GM12878 (cell line): ENCODE data around the gene LRFN2. TPM values are rescaled to one million over a fixed set of nuclear protein-coding genes. Genes with fewer than 3 reads are reported as not detected.

Source experiments
- ATAC-seq: fragments of 200-7000 bp; cut with Tn5 transposase; 3 replicates; pipeline ENCODE4 v1.9.1; 2020; ENCODE audit warnings: mild to moderate bottlenecking, moderate library complexity
- BruUV-seq: library from RNA; stranded (reverse); fragments of 400-500 nt; replicated peaks from 2 replicates; lab custom pipeline; 2021; lab: Mats Ljungman, UMichigan
- CTCF ChIA-PET: fragments of 300-600 bp; sonication (Branson Sonifier 250); formaldehyde crosslinking; extraction: SDS; loops from one replicate; lab custom pipeline; 2021; ENCODE audit warnings: inconsistent platforms; lab: Yijun Ruan, JAX
- POLR2A ChIA-PET: fragments of 350-600 bp; formaldehyde crosslinking; extraction: SDS; loops from one replicate; lab custom pipeline; 2021; ENCODE audit warnings: inconsistent platforms; lab: Charles Lee
- RAD21 ChIA-PET: fragments of 300-600 bp; sonication (Branson Sonifier 250); formaldehyde crosslinking; loops from one replicate; lab custom pipeline; 2023; ENCODE audit warnings: antibody characterized with exemption; ENCODE audit not compliant: unreplicated experiment; lab: Charles Lee
- SMC1A ChIA-PET: fragments of 300-600 bp; sonication (Branson Sonifier 250); formaldehyde crosslinking; loops from one replicate; lab custom pipeline; 2023; ENCODE audit not compliant: unreplicated experiment, uncharacterized antibody; lab: Charles Lee
- DNase-seq: peaks from one replicate; pipeline ENCODE4 v3.0.0-alpha.2; 2011; ENCODE audit warnings: low read depth, low spot score
- FAIRE-seq: peaks from 3 replicates; lab custom pipeline; 2011; peaks lifted over from hg19 to GRCh38; lab: Jason Lieb, UNC
- H2AFZ ChIP-seq: 2 replicates; pipeline ENCODE4 v1.6.0; 2011; ENCODE audit warnings: low read depth, low read length, control low read depth; ENCODE audit not compliant: control insufficient read depth
- H3K27ac ChIP-seq: 2 replicates; pipeline ENCODE4 v1.5.1; 2011; ENCODE audit warnings: control low read depth; ENCODE audit not compliant: control insufficient read depth, insufficient read depth
- H3K27me3 ChIP-seq, 2 experiments: replicated peaks in 1 of 2; 2 replicates each; pipeline versions ENCODE4 v1.6.0 to v1.6.1; 2011; ENCODE audit warnings: low read length in 1 of 2; ENCODE audit not compliant: control insufficient read depth in 2 of 2, insufficient read depth in 2 of 2
- H3K36me3 ChIP-seq, 2 experiments: 2 replicates each; pipeline ENCODE4 v1.5.1; 2011; ENCODE audit warnings: low read length in 1 of 2; ENCODE audit not compliant: control insufficient read depth in 2 of 2, insufficient read depth in 2 of 2
- H3K4me1 ChIP-seq: 2 replicates; pipeline ENCODE4 v1.6.1; 2011; ENCODE audit warnings: mild to moderate bottlenecking, low read length, moderate library complexity, mixed read lengths; ENCODE audit not compliant: control insufficient read depth, insufficient read depth
- H3K4me2 ChIP-seq: 2 replicates; pipeline ENCODE4 v1.6.0; 2011; ENCODE audit warnings: control low read depth; ENCODE audit not compliant: control insufficient read depth, insufficient read depth
- H3K4me3 ChIP-seq: fragments of 200-600 bp; sonication (generic); 2 replicates; pipeline ENCODE4 v1.5.1; 2016
- H3K79me2 ChIP-seq: 2 replicates; pipeline ENCODE4 v1.6.0; 2011; ENCODE audit warnings: low read length; ENCODE audit not compliant: control insufficient read depth, insufficient read depth
- H3K9ac ChIP-seq: 2 replicates; pipeline ENCODE4 v1.8.0; 2011; ENCODE audit warnings: low read length, control low read depth, mixed read lengths; ENCODE audit not compliant: control insufficient read depth, insufficient read depth
- H3K9me3 ChIP-seq: replicated peaks from 3 replicates; pipeline ENCODE4 v1.5.1; 2011; ENCODE audit warnings: mild to moderate bottlenecking, low read length; ENCODE audit not compliant: control insufficient read depth, insufficient read depth
- H4K20me1 ChIP-seq: 2 replicates; pipeline ENCODE4 v1.6.0; 2011; ENCODE audit not compliant: control insufficient read depth, insufficient read depth
- ATF7 ChIP-seq: fragments of 450-650 bp; IDR thresholded peaks from 2 replicates; pipeline ENCODE4 v1.6.1; 2016; ENCODE audit warnings: low read depth, mild to moderate bottlenecking
- CHD4 ChIP-seq: fragments of 200-600 bp; sonication (generic); IDR thresholded peaks from 2 replicates; pipeline ENCODE4 v1.6.1; 2016; ENCODE audit warnings: mild to moderate bottlenecking
- EP300 ChIP-seq, 2 experiments: fragments of 150-350 bp in 1 of 2; IDR thresholded peaks; 2 replicates each; pipeline ENCODE4 v1.6.1; 2011 to 2012; ENCODE audit warnings: low read depth in 2 of 2, low read length in 2 of 2, borderline replicate concordance in 1 of 2, improper control_type of control experiment in 1 of 2, inconsistent platforms in 1 of 2; ENCODE audit not compliant: control insufficient read depth in 1 of 2
- GATAD2B ChIP-seq: fragments of 450-650 bp; conservative IDR thresholded peaks from 2 replicates; pipeline ENCODE4 v1.6.1; 2017; ENCODE audit warnings: low read depth, mild to moderate bottlenecking, moderate library complexity
- NRF1 ChIP-seq: conservative IDR thresholded peaks from 2 replicates; pipeline ENCODE4 v1.6.1; 2011; ENCODE audit warnings: mild to moderate bottlenecking, low read depth, low read length, improper control_type of control experiment
- STAT3 ChIP-seq: IDR thresholded peaks from 2 replicates; pipeline ENCODE4 v1.6.1; 2011; ENCODE audit warnings: low read depth, low read length, improper control_type of control experiment
- YY1 ChIP-seq: IDR thresholded peaks from 2 replicates; pipeline ENCODE4 v1.6.1; 2011; ENCODE audit warnings: low read depth, mild to moderate bottlenecking, low read length
- WGBS: methylation state at CpG from one replicate; pipeline ENCODE4 v1.1.6; 2016; ENCODE audit warnings: low lambda C conversion rate; ENCODE audit not compliant: insufficient replicate concordance, insufficient coverage; ENCODE audit errors: missing lambda C conversion rate; 5-methylcytosine and 5-hydroxymethylcytosine counted together
- in situ Hi-C: fragments of 300-500 bp; cut with MboI; formaldehyde crosslinking; loops from 9 replicates; pipeline ENCODE4 v1.14.3; 2018; ENCODE audit warnings: mixed read lengths
- intact Hi-C: fragments of 100-400 bp; cut with micrococcal nuclease; formaldehyde crosslinking; loops from one replicate; pipeline ENCODE4 v1.14.2; 2022; ENCODE audit not compliant: unreplicated experiment
- polyA plus RNA-seq, 11 experiments: library from polyadenylated mRNA; depleted of rRNA in 4 of 11; unstranded in 6 of 11; stranded (reverse) in 5 of 11; fragments of >200 nt; fragmentation: Nextera tagmentation in 4 of 11; fragmentation: Illumina TruSeq in 1 of 11; extraction: Ambion mirVana in 4 of 11; extraction: Trizol in 1 of 11; gene quantifications; 1 replicate in 1 of 11; 2 replicates in 10 of 11; pipeline versions ENCODE4 v1.2.1 to v1.2.3, GENCODE V29; 2011 to 2016; ENCODE audit warnings: inconsistent platforms in 2 of 11, missing spikeins in 2 of 11, low read depth in 1 of 11
- total RNA-seq, 4 experiments: library from RNA; depleted of rRNA in 3 of 4; stranded (reverse); fragments of >200 nt in 3 of 4; fragmentation: Illumina TruSeq in 1 of 4; extraction: Trizol in 1 of 4; gene quantifications; 2 replicates each; pipeline versions ENCODE4 v1.2.1 to v1.2.3, GENCODE V29; 2013 to 2021
- TF ChIP-seq, protein P1 (sequence below): fragments of 450-650 bp; IDR thresholded peaks from 2 replicates; pipeline ENCODE4 v1.6.1; 2018; ENCODE audit warnings: borderline replicate concordance, mild to moderate bottlenecking; ENCODE audit not compliant: partially characterized antibody

LRFN2 gene
- total and polyA plus RNA-seq, 10 of the 15 experiments (the other 5 are each of a cell fraction or from before 2014, with no cell fraction given), result not detected

DNA sequence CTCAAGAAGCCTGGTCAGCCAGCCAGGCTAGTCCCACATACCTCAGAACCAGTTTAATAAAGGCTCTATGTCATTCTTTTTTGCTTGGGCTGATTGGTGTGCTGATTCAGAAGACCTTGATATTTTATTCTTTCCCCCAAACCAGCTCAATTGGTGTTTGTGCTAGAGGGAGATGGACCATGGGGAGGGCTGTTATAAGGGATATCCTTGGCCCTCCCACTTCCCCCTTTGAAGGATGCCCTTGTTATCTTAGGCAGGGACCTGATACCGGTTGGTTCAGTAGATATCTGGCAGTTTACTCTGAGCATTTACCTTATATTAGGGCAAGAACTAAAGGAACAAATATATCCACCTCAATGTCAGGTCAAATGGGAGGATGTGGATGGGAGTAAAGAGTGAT is 207.4 kb downstream of the LRFN2 start:
- no peaks in the 10 kb centered on the region for H3K79me2 ChIP-seq
- FAIRE-seq (no peak), DNase-seq (no peak), ATAC-seq (no peak)
- H3K4me1 ChIP-seq, result no peaks in the 10 kb centered on the region
- H3K27me3 ChIP-seq, result no peaks in the 10 kb centered on the region
- H4K20me1 ChIP-seq, result no peaks in the 10 kb centered on the region
- no peaks in the 10 kb centered on the region for H3K9me3 ChIP-seq
- 80% methylated on average over 1 of the region's 1 CpG for WGBS
- TF ChIP-seq ATF7 (no peak), YY1 (no peak), NRF1 (no peak), CHD4 (no peak), EP300 (IDR thresholded peaks at IDR 0.05; ENCODE audit: borderline replicate concordance in 1 of 2, control insufficient read depth in 1 of 2, low read depth in 2 of 2, low read length in 2 of 2) (no peak), GATAD2B (no peak), STAT3 (no peak)
- TF ChIP-seq, protein P1, sequence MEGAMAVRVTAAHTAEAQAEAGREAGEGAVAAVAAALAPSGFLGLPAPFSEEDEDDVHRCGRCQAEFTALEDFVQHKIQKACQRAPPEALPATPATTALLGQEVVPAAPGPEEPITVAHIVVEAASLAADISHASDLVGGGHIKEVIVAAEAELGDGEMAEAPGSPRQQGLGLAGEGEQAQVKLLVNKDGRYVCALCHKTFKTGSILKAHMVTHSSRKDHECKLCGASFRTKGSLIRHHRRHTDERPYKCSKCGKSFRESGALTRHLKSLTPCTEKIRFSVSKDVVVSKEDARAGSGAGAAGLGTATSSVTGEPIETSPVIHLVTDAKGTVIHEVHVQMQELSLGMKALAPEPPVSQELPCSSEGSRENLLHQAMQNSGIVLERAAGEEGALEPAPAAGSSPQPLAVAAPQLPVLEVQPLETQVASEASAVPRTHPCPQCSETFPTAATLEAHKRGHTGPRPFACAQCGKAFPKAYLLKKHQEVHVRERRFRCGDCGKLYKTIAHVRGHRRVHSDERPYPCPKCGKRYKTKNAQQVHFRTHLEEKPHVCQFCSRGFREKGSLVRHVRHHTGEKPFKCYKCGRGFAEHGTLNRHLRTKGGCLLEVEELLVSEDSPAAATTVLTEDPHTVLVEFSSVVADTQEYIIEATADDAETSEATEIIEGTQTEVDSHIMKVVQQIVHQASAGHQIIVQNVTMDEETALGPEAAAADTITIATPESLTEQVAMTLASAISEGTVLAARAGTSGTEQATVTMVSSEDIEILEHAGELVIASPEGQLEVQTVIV, result no peak
- no peak overlapping the region for H3K9ac ChIP-seq
- ChIA-PET CTCF (interaction anchor here (0.7 kb wide), 1 partner anchor 8 kb away, joined by 3 read pairs; no protein-coding TSS in a partner anchor), SMC1A (interaction anchor here (1.3 kb wide), 1 partner anchor 9 kb away, joined by 4 read pairs; no protein-coding TSS in a partner anchor), RAD21 (no interaction called here), POLR2A (no interaction called here)
- no peaks in the 10 kb centered on the region for H3K36me3 ChIP-seq
- BruUV-seq, result no TSS peak
- no peak overlapping the region for H2AFZ ChIP-seq
- H3K4me3 ChIP-seq, result no peak overlapping the region
- no peak overlapping the region for H3K4me2 ChIP-seq
- no peak overlapping the region for H3K27ac ChIP-seq
- intact Hi-C loops, result no loop called here
- in situ Hi-C loops, result no loop called here
